H9 (cell line): ENCODE data around the gene SIL1. TPM values are rescaled to one million over a fixed set of nuclear protein-coding genes. Genes with fewer than 3 reads are reported as not detected.

Experiments used
- DNase-seq: peaks from one replicate; pipeline ENCODE4 v3.0.0-alpha.2; 2017
- H2AFZ ChIP-seq: one replicate; pipeline ENCODE4 v1.6.1; 2013; ENCODE audit warnings: mild to moderate bottlenecking, low read length, control low read depth, moderate library complexity
- H2AK5ac ChIP-seq: 2 replicates; pipeline ENCODE4 v1.6.1; 2013; ENCODE audit warnings: low read length, control low read depth, mixed read lengths; ENCODE audit not compliant: insufficient read length
- H2BK120ac ChIP-seq: one replicate; pipeline ENCODE4 v1.6.1; 2013; ENCODE audit warnings: low read depth, mild to moderate bottlenecking, low read length, control low read depth, inconsistent platforms; ENCODE audit not compliant: poor library complexity, severe bottlenecking
- H2BK12ac ChIP-seq: 2 replicates; pipeline ENCODE4 v1.6.1; 2013; ENCODE audit warnings: low read length, control low read depth, mixed read lengths, low read depth; ENCODE audit not compliant: insufficient read length
- H2BK15ac ChIP-seq: 2 replicates; pipeline ENCODE4 v1.6.1; 2013; ENCODE audit warnings: low read depth, low read length, control low read depth
- H2BK20ac ChIP-seq: one replicate; pipeline ENCODE4 v1.6.1; 2013; ENCODE audit warnings: low read depth, mild to moderate bottlenecking, low read length, control low read depth, inconsistent platforms; ENCODE audit not compliant: poor library complexity, severe bottlenecking
- H2BK5ac ChIP-seq: 2 replicates; pipeline ENCODE4 v1.6.1; 2013; ENCODE audit warnings: low read length, control low read depth, mixed read lengths; ENCODE audit not compliant: insufficient read length
- H3K14ac ChIP-seq: 2 replicates; pipeline ENCODE4 v1.6.1; 2013; ENCODE audit warnings: low read length, control low read depth; ENCODE audit not compliant: insufficient read depth
- H3K18ac ChIP-seq: 2 replicates; pipeline ENCODE4 v1.6.1; 2013; ENCODE audit warnings: low read depth, mild to moderate bottlenecking, mixed read lengths, low read length, control low read depth; ENCODE audit not compliant: insufficient read length
- H3K23ac ChIP-seq: 2 replicates; pipeline ENCODE4 v1.6.1; 2013; ENCODE audit warnings: low read length, control low read depth, mixed read lengths, low read depth; ENCODE audit not compliant: insufficient read length
- H3K23me2 ChIP-seq: 2 replicates; pipeline ENCODE4 v1.6.1; 2013; ENCODE audit warnings: low read depth, mild to moderate bottlenecking, mixed read lengths, low read length, control low read depth; ENCODE audit not compliant: insufficient read length, poor library complexity, severe bottlenecking
- H3K27ac ChIP-seq: 2 replicates; pipeline ENCODE4 v1.5.1; 2013; ENCODE audit warnings: low read length, control low read depth, mixed read lengths, low read depth; ENCODE audit not compliant: insufficient read length
- H3K27me3 ChIP-seq: 2 replicates; pipeline ENCODE4 v1.6.1; 2013; ENCODE audit warnings: low read length, control low read depth, inconsistent platforms; ENCODE audit not compliant: insufficient read depth
- H3K4ac ChIP-seq: 2 replicates; pipeline ENCODE4 v1.6.1; 2013; ENCODE audit warnings: low read depth, mild to moderate bottlenecking, control low read depth, inconsistent platforms, low read length, moderate library complexity
- H3K4me1 ChIP-seq: 2 replicates; pipeline ENCODE4 v1.6.1; 2013; ENCODE audit warnings: low read length, control low read depth, inconsistent platforms; ENCODE audit not compliant: insufficient read depth
- H3K4me2 ChIP-seq: 2 replicates; pipeline ENCODE4 v1.6.1; 2013; ENCODE audit warnings: low read length, control low read depth, mixed read lengths; ENCODE audit not compliant: insufficient read length, insufficient read depth
- H3K56ac ChIP-seq: 2 replicates; pipeline ENCODE4 v1.6.1; 2013; ENCODE audit warnings: low read depth, mild to moderate bottlenecking, mixed read lengths, low read length, control low read depth; ENCODE audit not compliant: insufficient read length
- H3K79me1 ChIP-seq: 2 replicates; pipeline ENCODE4 v1.6.1; 2013; ENCODE audit warnings: low read depth, mild to moderate bottlenecking, moderate library complexity, low read length, control low read depth, inconsistent platforms; ENCODE audit not compliant: insufficient read depth, poor library complexity, severe bottlenecking
- H3K79me2 ChIP-seq: 2 replicates; pipeline ENCODE4 v1.6.1; 2013; ENCODE audit warnings: low read length, control low read depth, inconsistent platforms; ENCODE audit not compliant: insufficient read depth
- H3K9ac ChIP-seq: 2 replicates; pipeline ENCODE4 v1.6.1; 2013; ENCODE audit warnings: low read length, control low read depth, mixed read lengths; ENCODE audit not compliant: insufficient read length; ENCODE audit errors: extremely low read depth
- H3K9me3 ChIP-seq: one replicate; pipeline ENCODE4 v1.6.1; 2013; ENCODE audit warnings: low read depth, low read length, inconsistent platforms; ENCODE audit not compliant: control insufficient read depth
- H3T11ph ChIP-seq: one replicate; pipeline ENCODE4 v1.6.1; 2013; ENCODE audit warnings: mild to moderate bottlenecking, low read length, control low read depth, inconsistent platforms
- H4K20me1 ChIP-seq: one replicate; pipeline ENCODE4 v1.6.1; 2013; ENCODE audit not compliant: control insufficient read depth, insufficient read length, insufficient read depth
- H4K5ac ChIP-seq: 2 replicates; pipeline ENCODE4 v1.6.1; 2013; ENCODE audit warnings: low read depth, mild to moderate bottlenecking, mixed read lengths, low read length, control low read depth; ENCODE audit not compliant: insufficient read length
- H4K8ac ChIP-seq: replicated peaks from 2 replicates; pipeline ENCODE4 v1.6.1; 2013; ENCODE audit warnings: low read length, control low read depth, mixed read lengths, low read depth; ENCODE audit not compliant: insufficient read length
- H4K91ac ChIP-seq: 2 replicates; pipeline ENCODE4 v1.6.1; 2013; ENCODE audit warnings: low read depth, mild to moderate bottlenecking, moderate library complexity, mixed read lengths, low read length, control low read depth; ENCODE audit not compliant: insufficient read length
- H3K27ac Mint-ChIP-seq, 3 experiments: 2 replicates in 2 of 3; 3 replicates in 1 of 3; pipeline ENCODE4 v1.8.0; 2020 to 2021; ENCODE audit warnings: mixed read lengths in 3 of 3, mild to moderate bottlenecking in 1 of 3, moderate library complexity in 1 of 3
- H3K27me3 Mint-ChIP-seq: 2 replicates; pipeline ENCODE4 v1.8.0; 2021; ENCODE audit warnings: low read depth, mild to moderate bottlenecking, moderate library complexity, mixed read lengths
- H3K36me3 Mint-ChIP-seq, 3 experiments: 2 replicates in 2 of 3; 3 replicates in 1 of 3; pipeline ENCODE4 v1.8.0; 2020 to 2021; ENCODE audit warnings: low read depth in 3 of 3, mixed read lengths in 3 of 3; ENCODE audit not compliant: insufficient read depth in 1 of 3
- H3K4me1 Mint-ChIP-seq, 2 experiments: 2 replicates each; pipeline ENCODE4 v1.8.0; 2020; ENCODE audit warnings: mixed read lengths in 2 of 2
- H3K4me3 Mint-ChIP-seq, 2 experiments: 2 replicates in 1 of 2; 3 replicates in 1 of 2; pipeline ENCODE4 v1.8.0; 2020 to 2021; ENCODE audit warnings: mild to moderate bottlenecking in 2 of 2, mixed read lengths in 2 of 2, moderate library complexity in 1 of 2
- H3K9me3 Mint-ChIP-seq, 2 experiments: 2 replicates in 1 of 2; 3 replicates in 1 of 2; pipeline ENCODE4 v1.8.0; 2020; ENCODE audit warnings: mild to moderate bottlenecking in 2 of 2, mixed read lengths in 2 of 2, moderate library complexity in 1 of 2
- WGBS: extraction: QIAGEN DNeasy Blood & Tissue Kit; methylation state at CpG from one replicate; pipeline ENCODE4 v1.1.7; 2013; ENCODE audit warnings: missing lambda C conversion rate, low lambda C conversion rate, mixed read lengths; ENCODE audit not compliant: insufficient read length; ENCODE audit errors: extremely low coverage; 5-methylcytosine and 5-hydroxymethylcytosine counted together
- total RNA-seq: library from RNA; stranded (reverse); gene quantifications from 2 replicates; pipeline ENCODE4 v1.2.1, GENCODE V29; 2021
- TF ChIP-seq, protein P1 (sequence below): fragments of 200-600 bp; sonication (generic); conservative IDR thresholded peaks from 3 replicates; pipeline ENCODE4 v1.8.0; 2021; ENCODE audit warnings: antibody characterized with exemption, mild to moderate bottlenecking

The SIL1 gene
- total RNA-seq, 1 experiment from 2014 or later, result 10.6 TPM

DNA sequence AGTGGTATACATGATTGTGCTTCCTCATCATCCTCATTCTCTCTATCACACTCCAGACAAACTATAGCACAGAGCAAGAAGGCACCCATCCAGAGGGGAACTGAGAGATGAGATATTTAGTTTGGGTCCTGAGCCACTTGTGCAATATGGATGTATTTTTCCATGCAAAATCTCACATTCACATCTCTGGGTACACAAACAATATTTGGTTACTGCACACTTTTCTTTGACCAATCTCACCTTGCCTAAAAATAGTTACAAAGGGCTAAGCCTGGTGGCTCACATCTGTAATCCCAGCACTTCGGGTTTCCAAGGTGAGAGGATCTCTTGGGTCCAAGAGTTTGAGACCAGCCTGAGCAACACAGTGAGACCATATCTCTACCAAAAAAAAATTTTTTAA, 120.3 kb downstream of the SIL1 start:
- no peaks in the 10 kb centered on the region for H3K27me3 ChIP-seq
- no peaks in the 10 kb centered on the region for H3K79me2 ChIP-seq
- peaks cover 0 to 3% of the 10 kb centered on the region in 2 experiments; a peak in 1 of 4 replicates for H3K4me1 Mint-ChIP-seq
- H3K23ac ChIP-seq, result no peak overlapping the region
- H3K9me3 ChIP-seq, result no peaks in the 10 kb centered on the region
- no peak overlapping the region for H3K4me2 ChIP-seq
- no peaks in the 10 kb centered on the region for H4K20me1 ChIP-seq
- H2AFZ ChIP-seq, result no peak overlapping the region
- no peaks in the 10 kb centered on the region for H3K36me3 Mint-ChIP-seq
- TF ChIP-seq, protein P1, sequence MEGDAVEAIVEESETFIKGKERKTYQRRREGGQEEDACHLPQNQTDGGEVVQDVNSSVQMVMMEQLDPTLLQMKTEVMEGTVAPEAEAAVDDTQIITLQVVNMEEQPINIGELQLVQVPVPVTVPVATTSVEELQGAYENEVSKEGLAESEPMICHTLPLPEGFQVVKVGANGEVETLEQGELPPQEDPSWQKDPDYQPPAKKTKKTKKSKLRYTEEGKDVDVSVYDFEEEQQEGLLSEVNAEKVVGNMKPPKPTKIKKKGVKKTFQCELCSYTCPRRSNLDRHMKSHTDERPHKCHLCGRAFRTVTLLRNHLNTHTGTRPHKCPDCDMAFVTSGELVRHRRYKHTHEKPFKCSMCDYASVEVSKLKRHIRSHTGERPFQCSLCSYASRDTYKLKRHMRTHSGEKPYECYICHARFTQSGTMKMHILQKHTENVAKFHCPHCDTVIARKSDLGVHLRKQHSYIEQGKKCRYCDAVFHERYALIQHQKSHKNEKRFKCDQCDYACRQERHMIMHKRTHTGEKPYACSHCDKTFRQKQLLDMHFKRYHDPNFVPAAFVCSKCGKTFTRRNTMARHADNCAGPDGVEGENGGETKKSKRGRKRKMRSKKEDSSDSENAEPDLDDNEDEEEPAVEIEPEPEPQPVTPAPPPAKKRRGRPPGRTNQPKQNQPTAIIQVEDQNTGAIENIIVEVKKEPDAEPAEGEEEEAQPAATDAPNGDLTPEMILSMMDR, result no peak
- H2BK20ac ChIP-seq, result no peak overlapping the region
- H3K27ac ChIP-seq, result no peak overlapping the region
- no peaks in the 10 kb centered on the region for H3K4me1 ChIP-seq
- no peak overlapping the region for H3K9ac ChIP-seq
- DNase-seq, result no peak
- H2BK12ac ChIP-seq, result no peak overlapping the region
- H3K14ac ChIP-seq, result no peak overlapping the region
- H2AK5ac ChIP-seq, result no peak overlapping the region
- no peaks in the 10 kb centered on the region for H3K23me2 ChIP-seq
- H3K4me3 Mint-ChIP-seq, result no peak overlapping the region
- no peak overlapping the region for H2BK15ac ChIP-seq
- no peak overlapping the region for H4K5ac ChIP-seq
- H4K8ac ChIP-seq, result no peak overlapping the region
- peaks cover 0 to 3% of the 10 kb centered on the region in 2 experiments; a peak in 1 of 5 replicates for H3K9me3 Mint-ChIP-seq
- H3K27me3 Mint-ChIP-seq, result no peaks in the 10 kb centered on the region
- no CpG with 5 or more reads among the region's 1 CpG for WGBS
- H3K18ac ChIP-seq, result no peak overlapping the region
- H2BK5ac ChIP-seq, result no peak overlapping the region
- H3K4ac ChIP-seq, result no peak overlapping the region
- no peak overlapping the region for H3K27ac Mint-ChIP-seq
- H2BK120ac ChIP-seq, result no peak overlapping the region
- H3T11ph ChIP-seq, result no peak overlapping the region
- no peaks in the 10 kb centered on the region for H3K79me1 ChIP-seq
- no peak overlapping the region for H3K56ac ChIP-seq
- no peak overlapping the region for H4K91ac ChIP-seq
